Measurements from ENCODE around the gene CHST11. TPM values are rescaled to one million over a fixed set of nuclear protein-coding genes. Genes with fewer than 3 reads are reported as not detected.

CHST11 gene
- total RNA-seq, 1 donor from 2014 or later: 1.2 TPM

DNA sequence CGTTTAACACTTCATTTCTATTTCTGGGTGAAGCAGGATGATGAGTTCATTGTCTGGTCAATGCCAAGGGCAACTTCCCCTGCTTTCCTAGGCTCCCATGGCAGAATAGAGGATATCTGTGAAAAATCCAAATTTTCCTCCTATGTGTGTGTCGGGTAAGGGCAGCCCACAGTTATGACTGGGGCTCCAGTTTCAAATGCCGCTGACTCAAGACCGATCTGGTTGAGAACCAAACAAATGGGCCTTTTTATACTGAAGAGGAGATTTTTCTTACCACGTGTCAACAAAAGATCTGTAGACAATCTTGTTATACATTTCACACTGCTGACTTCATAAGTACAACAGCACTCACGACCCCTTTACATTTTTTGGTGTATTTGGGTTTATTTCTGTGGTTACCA is 120.8 kb downstream of the CHST11 start:
- ATAC-seq (no peak), DNase-seq (ENCODE audit: low spot score) (no peak)

DNA sequence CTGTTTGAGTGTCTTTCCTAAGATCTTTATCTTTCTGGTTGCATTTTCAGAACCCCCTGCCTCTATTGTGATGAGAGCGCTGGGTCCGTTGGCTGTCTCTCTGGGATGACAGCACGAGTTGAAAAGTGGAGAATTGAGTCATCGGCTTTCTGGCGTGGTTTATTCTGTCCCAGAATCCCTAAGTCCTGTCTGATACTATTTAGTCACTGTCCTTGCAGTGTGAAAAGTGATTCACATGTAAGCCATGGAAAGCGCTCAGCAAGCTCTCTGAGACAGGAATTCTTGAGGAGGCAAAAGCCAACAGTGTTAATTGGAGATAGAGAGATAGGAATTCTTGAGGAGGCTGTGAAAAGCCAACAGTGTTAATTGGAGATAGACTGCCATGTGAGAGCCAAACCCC is 121.7 kb downstream of the CHST11 start:
- no peak for DNase-seq (ENCODE audit: low spot score)
- ATAC-seq: no peak

DNA sequence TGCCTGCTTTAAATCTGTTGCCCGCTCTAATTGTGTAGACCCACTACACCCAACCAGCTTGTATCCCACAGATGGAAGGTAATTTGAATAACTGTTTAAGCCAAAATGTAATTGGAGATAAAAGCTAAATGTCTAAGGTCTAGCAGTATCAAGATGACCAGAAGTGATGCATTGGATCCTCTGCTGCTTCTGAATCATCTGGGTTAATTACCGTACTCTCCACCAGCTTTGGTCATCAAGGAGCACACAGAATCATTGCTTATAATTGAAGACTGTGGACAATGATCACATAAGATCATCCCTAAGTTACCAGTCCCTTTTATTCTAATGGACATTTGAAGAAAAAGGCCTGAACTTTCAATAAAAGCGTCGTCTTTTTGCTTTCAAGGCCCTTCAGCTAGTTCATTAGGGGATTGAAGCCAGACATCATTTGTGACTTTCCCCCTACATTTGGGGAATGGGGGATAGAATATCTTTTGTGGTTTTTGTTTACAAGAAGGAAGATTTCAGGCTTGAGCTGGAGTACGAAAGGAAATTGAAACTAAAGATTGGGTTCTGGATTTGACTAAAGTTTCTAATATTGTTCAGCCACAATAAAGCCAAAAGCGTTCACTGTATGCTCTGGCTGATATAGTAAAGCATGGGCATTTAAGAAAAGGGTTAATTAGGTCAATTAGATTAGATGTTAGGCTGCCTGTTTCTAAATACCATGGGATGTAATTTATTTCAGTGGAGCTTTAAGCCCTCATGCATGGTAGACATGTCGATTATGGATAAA is 123.2 kb downstream of the CHST11 start:
- ATAC-seq: no peak
- DNase-seq (ENCODE audit: low spot score): no peak

DNA sequence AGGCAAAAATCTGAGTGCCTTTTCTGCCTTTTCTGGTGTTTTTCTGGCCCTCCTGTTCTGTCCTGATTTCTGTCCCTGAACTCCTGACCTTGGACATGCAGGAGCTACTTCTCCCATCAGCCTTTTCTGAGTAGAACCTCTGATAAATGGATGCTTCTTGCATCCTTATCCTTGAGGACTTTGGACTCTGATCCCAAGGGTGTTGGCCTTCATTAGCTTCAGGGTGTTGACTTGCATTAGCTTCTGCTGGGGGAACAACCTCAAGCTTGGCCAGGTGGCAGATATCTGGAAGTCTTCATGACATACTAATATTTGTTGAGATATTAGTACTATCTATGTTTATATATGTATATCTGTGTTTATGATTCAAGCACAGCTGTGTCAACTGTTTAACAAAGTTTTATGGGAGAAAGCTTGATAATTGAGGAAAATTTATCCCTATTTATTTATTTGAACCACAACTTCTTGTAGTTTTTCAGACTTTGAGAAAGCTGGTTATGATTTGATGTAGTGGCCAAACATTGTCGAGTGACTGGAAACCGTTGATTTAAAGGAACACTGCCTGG is 124.3 kb downstream of the CHST11 start:
- ATAC-seq (peak; percentile 19), DNase-seq (ENCODE audit: low spot score) (no peak)

DNA sequence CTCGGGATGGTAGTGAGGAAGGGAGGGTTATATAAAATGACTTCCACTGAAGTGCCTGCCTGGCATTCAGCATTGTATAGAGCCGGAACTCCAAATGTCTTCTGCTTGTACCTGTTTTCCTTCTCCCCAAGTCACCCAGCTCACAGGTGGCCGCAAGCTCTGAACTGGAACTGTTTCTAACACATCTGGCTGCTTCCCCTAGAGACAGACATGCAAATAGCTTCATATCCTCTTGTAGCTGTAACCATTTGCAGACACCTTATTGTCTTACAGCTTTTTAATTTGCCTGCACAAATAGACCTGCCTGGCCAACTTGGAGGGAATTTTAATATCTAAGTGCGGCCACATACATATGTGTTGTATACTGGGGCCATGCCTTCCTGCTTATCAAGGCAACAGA is 126.0 kb downstream of the CHST11 start:
- DNase-seq (ENCODE audit: low spot score): no peak

DNA sequence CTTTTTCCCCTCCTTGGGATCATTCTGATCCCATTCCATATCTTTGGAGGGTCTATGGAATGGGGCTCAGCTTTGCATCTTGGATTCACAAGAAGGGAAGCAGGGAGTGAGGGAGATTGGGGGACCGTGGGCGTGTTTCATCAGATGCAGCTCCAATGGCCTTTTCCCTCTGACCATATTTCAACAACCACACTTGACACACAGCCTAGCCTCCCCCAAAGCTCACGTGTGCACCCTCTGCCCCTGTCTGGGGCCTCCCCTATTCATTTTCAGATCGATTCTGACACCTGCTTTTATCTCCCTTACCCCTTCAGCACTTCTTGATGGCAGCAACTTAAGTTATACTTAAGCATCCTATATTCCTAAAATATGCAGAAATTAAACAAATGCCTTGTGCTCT is 126.6 kb downstream of the CHST11 start:
- DNase-seq (ENCODE audit: low spot score): no peak
- ATAC-seq: no peak

More for the DNA sequence above, 126.0 kb downstream of the CHST11 start:
- no peak for ATAC-seq

DNA sequence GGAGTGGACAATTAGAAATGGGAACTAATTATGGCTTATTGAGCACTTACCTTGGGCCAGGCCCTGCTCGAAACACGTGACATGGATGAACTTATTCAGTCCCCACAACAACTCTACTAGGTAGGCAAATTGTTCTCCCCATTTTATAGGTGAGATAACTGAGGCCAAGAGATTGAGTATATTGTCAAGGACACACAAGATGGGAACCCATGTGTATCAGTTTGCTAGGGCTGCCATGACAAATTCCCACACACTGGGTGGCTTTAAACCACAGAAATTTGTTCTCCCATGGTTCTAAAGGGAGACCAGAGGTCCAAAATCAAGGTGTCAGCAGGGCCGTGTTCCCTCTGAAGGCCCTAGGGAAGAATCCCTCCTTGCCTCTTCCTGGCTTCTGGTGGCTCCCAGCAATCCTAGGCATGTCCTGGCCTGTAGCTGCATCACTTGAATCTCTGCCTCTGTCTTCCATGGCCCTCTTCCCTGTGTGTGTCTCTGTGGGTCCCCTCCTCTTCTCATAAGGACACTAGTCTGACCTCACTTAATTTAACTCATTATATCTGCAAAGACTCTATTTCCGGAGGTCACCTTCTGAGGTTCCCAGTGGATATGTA is 128.8 kb downstream of the CHST11 start:
- DNase-seq (ENCODE audit: low spot score): no peak
- ATAC-seq: no peak

DNA sequence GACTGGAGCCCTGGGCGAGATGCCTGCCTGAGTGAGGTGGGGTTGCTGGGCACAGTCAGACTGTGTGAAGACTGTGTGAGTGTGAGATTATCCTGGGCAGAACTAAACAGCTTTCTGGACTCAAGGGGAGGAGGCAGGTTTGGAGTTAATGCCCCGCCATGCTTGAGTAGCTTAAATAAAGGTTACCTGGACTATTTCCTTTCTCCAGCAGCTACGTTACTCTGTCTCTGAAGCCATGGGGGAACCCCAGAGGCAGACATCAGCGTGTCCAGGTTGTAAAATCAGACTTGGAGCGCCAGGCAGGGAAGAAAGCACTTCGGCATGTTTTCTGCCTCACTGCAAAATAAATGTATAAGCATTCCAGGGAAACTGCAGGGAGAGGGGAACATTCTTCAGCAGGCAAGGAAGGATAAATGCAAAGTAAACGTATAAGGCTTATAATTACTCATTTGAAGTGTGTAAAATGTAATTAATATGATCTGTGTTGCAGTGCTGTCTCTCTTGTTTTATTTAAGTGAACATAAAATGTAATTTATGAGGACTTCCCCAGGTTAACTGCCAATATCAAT is 129.7 kb downstream of the CHST11 start:
- no peak for DNase-seq (ENCODE audit: low spot score)
- no peak for ATAC-seq

DNA sequence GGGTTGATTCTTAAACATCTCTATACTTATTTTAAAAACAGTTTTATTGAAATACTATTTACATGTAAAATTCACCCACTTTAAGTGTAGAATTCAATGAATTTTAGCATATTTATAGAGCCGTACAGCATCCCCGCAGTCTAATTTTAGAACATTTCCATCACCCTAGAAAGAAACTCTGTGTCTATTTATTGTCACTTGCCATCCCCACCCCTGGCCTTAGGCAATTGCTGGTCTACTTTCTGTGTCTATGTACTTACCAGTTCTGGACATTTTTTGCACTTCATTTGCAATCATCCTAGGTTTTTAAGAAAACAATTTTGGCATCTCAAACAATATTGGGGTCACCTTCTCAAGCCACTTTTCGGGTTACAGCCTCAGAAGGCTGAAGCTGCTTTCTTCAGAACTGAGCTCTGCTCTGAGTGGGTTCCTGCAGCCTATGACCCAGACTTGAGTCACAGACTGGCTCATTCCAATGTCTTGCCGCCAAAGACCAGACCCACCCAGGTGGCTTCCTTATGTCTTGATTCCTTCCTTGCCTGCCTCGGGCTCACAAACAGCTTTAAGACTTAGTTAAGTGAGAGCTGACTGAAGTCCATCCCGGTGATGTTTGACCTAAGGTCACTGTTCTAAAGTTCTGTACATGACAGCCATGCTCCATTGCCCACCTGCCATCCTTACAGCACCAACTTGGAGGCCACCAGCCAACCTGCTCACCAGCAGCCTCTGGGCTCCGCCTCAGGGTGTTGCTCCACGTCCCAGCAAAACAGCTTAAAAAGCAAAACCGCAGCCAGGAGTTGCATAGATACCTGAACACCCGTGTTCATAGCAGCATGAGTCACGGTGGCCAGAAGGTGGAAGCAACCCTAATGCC is 131.5 kb downstream of the CHST11 start:
- DNase-seq (ENCODE audit: low spot score) (no peak), ATAC-seq (no peak)

DNA sequence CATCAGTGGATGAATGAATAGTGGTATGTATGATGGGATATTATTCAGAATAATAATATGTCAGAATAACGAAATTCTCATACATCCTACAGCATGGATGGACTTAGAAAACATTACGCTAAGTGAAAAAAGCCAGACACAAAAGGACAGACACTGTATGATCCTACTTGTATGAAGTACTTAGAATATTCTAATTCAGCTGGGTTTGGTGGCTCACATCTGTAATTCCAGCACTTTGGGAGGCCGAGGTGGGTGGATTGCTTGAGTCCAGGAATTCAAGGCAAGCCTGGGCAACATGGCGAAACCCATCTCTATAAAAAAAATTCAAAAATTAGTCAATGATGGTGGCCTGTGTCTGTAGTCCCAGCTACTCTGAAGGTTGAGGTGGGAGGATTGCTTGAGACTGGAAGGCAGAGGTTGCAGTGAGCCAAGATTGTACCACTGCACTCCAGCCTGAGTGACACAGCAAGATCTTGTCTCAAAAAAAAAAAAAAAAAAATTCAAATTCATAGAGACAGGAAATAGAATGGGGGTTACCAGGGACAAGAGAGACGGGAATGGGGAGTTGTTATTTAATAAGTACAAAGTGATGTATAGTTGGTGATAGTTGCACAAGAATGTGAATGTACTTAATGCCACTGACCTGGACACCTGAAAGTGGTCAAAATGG is 132.3 kb downstream of the CHST11 start:
- no peak for ATAC-seq

DNA sequence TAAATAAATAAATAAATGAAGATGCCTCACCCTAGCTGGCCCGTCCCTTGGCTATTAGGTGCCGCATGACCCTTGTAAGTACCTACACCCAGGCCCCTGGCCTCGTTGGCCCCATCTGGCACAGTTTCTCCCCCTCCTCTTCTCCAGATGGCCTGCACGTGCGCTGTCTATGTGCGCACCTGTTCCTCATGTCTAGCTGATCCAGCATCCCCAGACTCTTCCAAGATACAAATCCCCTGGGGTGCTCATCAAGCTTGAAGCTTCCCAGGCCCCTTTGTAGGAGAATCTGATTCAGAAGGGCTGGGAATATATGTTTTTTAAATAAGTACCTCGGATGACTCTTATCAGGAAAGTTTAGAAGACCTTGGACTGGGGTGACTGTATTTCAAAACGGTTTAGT is 133.3 kb downstream of the CHST11 start:
- DNase-seq (ENCODE audit: low spot score): no peak
- no peak for ATAC-seq

More for the DNA sequence above, 132.3 kb downstream of the CHST11 start:
- no peak for DNase-seq (ENCODE audit: low spot score)

DNA sequence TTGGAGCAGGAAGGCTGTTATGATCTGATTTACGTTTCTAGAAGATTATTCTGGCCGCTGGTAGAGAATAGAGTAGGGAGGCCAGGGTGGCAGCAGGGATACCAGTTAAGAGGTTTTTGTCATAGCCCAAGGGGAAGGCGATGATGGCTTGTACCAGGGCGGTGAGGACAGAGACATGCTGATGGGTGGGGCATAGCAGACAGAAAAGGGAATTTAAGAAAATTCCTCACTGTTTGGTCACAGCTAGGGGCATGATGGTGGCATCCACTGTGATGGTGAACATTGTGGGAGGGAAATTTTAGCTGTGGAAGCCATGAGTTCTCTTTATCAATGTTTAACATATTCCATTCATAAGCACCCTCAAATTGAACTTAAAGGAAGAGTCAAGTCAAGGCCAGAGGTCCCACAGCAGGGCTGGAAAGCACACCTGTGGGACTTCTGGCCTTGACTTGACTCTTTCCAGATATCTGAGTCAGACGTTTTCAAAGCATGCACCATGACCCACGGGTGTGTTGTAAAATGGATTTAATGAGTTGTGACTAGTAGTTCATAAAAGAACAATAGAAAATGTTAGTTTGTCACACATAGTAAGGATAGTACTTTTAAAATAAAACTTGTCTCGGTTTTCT is 134.6 kb downstream of the CHST11 start:
- DNase-seq (ENCODE audit: low spot score) (no peak), ATAC-seq (no peak)

DNA sequence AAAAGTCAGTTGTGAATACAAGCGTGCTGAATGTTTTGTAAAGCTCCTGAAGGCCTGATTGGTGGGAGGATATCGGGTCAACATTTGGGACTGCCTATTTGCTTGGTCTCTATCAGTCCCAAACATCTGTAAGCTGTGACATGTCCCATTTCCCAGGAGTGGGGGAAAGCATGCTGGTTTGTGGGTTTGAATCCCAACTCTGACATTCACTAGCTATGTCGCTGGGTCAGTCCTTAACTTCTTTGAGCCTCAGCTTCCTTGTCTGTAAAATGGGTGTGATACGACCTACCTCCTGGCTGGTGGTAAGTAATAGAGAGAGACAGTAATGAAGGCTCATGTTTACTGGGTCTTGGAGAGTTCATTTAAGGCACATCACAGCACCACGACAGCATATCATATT is 136.7 kb downstream of the CHST11 start:
- ATAC-seq (no peak), DNase-seq (ENCODE audit: low spot score) (no peak)

DNA sequence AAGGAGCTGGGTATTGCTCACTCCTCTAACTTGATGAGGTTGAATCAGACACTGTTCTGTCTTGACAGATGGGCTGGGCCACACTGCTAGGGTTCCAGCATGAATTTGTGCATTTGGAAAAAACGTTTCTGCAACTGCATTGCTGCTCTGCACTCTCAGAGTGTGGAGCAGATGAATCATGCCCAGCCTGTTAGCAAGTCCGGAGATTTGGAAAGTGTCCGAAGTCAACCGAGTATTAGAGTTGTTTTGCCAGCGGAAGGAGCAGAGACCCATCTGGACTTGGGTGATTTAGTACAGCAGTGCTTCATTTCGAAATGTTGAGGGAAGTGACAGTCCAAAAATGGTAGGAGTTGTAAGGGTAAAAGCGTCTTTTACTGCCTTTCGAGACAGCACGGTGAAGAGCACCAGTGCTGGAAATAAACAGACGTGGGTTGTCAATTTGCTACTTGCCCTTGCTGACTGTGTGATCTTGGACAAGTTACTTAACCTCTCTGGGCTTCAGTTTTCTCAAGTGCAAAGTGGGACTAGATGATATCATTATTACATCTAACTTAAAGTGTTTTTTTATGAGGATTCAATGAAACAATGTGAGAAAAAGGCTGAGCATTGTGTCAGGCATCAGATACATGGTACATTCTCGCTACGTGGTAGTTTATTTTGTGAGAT is 139.5 kb downstream of the CHST11 start:
- DNase-seq (ENCODE audit: low spot score) (no peak), ATAC-seq (no peak)

DNA sequence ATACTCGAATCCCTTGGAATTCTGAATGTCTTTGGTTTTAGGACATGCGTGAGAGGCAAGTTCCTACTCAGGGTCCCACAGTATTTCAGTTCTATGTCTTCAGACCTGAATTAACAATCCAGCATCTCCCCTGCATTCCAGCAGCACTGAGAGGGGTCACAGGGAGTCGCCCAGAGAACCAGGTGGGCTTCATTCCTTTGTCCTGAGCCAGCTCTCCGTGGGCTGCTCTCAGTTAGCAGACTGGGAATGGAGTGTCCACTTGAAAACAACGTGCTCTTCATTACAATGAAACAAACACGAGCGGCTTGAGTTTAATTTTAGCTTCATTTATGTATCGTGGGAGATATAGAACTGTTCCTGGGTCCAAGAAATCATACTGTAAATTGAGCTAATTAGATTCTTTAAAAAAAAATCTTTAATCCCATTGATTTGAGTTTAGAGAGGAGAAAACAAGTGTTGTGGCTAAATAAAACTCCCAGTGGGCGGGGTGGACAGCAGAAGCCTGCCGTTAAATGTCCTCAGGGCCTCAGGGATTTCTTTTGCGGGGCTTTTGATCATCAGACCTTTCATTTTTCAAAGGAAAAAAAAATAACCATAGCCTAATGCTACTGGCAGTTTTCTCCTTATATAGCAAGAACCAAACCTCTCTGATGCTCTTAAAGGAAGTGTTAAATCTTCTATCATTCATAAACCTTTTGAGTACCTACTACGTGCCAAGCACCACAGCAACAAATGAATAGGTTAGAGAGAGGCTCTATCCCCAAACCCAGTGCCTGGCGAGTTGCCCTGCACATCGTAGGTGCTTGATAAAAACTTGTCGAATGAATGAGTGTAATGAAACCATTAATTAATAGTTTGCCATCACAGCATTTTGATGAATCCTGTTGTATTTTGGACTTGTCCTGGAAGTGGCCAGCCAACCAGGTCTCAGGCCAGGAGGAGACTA is 140.4 kb downstream of the CHST11 start:
- ATAC-seq (no peak), DNase-seq (ENCODE audit: low spot score) (no peak)

DNA sequence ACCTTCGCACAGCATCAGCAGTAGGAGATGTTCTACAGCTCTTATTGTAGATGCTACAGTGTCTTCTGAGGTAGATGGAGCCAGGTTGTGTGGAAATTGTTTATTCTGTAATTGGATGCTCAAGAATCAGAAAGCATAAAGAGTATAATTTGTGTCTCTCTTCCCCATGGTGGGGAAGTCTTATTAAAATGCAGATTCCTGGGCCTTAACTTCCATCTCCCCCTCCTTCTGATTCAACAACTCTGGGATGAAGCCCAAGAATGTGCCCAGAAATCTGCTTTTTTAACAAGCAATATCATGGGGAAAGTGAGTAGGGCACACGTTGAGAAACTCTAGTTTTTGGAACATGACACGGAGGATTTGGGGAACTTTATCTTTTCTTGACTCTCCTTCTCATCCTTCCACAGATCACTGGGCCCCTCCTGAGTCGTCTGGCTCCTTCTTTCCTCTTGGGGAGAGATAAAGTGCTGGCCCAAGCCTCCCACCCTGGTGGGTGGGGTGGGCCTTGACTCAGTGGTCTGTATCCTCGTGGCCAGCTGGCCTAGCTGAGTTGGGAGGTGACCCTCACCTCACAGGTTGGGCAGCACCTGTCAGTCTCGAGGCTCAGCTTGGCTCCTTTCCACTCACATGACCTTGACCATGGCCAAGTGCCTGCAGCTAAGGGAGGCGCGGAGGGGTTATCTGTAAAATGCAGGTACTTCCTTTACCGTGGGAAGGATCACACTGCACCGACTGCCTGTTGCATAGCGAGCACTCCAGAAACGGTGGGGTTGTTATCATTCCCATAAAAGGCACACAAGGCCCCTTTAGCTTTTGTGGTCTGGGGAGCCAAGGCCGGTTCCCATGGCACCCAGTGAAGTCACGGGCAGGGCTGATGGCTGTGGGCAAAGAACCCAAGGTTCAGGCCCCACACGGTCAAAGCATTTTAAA is 141.9 kb downstream of the CHST11 start:
- ATAC-seq: no peak
- DNase-seq (ENCODE audit: low spot score): no peak

Data from left lobe of liver (tissue), 2 donors.